Loucy (cell line): ENCODE measurements around the gene RAC2.

Experiments
- CTCF ChIP-seq: fragments of 200-600 bp; sonication (generic); conservative IDR thresholded peaks from 2 replicates; pipeline ENCODE4 v1.5.1; 2014; ENCODE audit warnings: mild to moderate bottlenecking, antibody characterized with exemption, low read length
- EZH2phosphoT487 ChIP-seq: fragments of 200-600 bp; IDR thresholded peaks from 2 replicates; pipeline ENCODE4 v1.6.1; 2018; ENCODE audit warnings: antibody characterized with exemption, mild to moderate bottlenecking, moderate library complexity, borderline replicate concordance

- no peak for TF ChIP-seq CTCF
- TF ChIP-seq EZH2phosphoT487, result no peak
Measured at GRCh38 chr22:37184816-37185541, 59.1 kb downstream of the RAC2 start.
